H9 (cell line): Measurements from ENCODE around the gene BPGM. TPM values are rescaled to one million over a fixed set of nuclear protein-coding genes. Genes with fewer than 3 reads are reported as not detected.

ENCODE experiments used
- DNase-seq: peaks from one replicate; pipeline ENCODE4 v3.0.0-alpha.2; 2017
- H2AFZ ChIP-seq: one replicate; pipeline ENCODE4 v1.6.1; 2013; ENCODE audit warnings: mild to moderate bottlenecking, low read length, control low read depth, moderate library complexity
- H2AK5ac ChIP-seq: 2 replicates; pipeline ENCODE4 v1.6.1; 2013; ENCODE audit warnings: low read length, control low read depth, mixed read lengths; ENCODE audit not compliant: insufficient read length
- H2BK120ac ChIP-seq: one replicate; pipeline ENCODE4 v1.6.1; 2013; ENCODE audit warnings: low read depth, mild to moderate bottlenecking, low read length, control low read depth, inconsistent platforms; ENCODE audit not compliant: poor library complexity, severe bottlenecking
- H2BK12ac ChIP-seq: 2 replicates; pipeline ENCODE4 v1.6.1; 2013; ENCODE audit warnings: low read length, control low read depth, mixed read lengths, low read depth; ENCODE audit not compliant: insufficient read length
- H2BK15ac ChIP-seq: 2 replicates; pipeline ENCODE4 v1.6.1; 2013; ENCODE audit warnings: low read depth, low read length, control low read depth
- H2BK20ac ChIP-seq: one replicate; pipeline ENCODE4 v1.6.1; 2013; ENCODE audit warnings: low read depth, mild to moderate bottlenecking, low read length, control low read depth, inconsistent platforms; ENCODE audit not compliant: poor library complexity, severe bottlenecking
- H2BK5ac ChIP-seq: 2 replicates; pipeline ENCODE4 v1.6.1; 2013; ENCODE audit warnings: low read length, control low read depth, mixed read lengths; ENCODE audit not compliant: insufficient read length
- H3K14ac ChIP-seq: 2 replicates; pipeline ENCODE4 v1.6.1; 2013; ENCODE audit warnings: low read length, control low read depth; ENCODE audit not compliant: insufficient read depth
- H3K18ac ChIP-seq: 2 replicates; pipeline ENCODE4 v1.6.1; 2013; ENCODE audit warnings: low read depth, mild to moderate bottlenecking, mixed read lengths, low read length, control low read depth; ENCODE audit not compliant: insufficient read length
- H3K23ac ChIP-seq: 2 replicates; pipeline ENCODE4 v1.6.1; 2013; ENCODE audit warnings: low read length, control low read depth, mixed read lengths, low read depth; ENCODE audit not compliant: insufficient read length
- H3K23me2 ChIP-seq: 2 replicates; pipeline ENCODE4 v1.6.1; 2013; ENCODE audit warnings: low read depth, mild to moderate bottlenecking, mixed read lengths, low read length, control low read depth; ENCODE audit not compliant: insufficient read length, poor library complexity, severe bottlenecking
- H3K27ac ChIP-seq: 2 replicates; pipeline ENCODE4 v1.5.1; 2013; ENCODE audit warnings: low read length, control low read depth, mixed read lengths, low read depth; ENCODE audit not compliant: insufficient read length
- H3K27me3 ChIP-seq: 2 replicates; pipeline ENCODE4 v1.6.1; 2013; ENCODE audit warnings: low read length, control low read depth, inconsistent platforms; ENCODE audit not compliant: insufficient read depth
- H3K4ac ChIP-seq: 2 replicates; pipeline ENCODE4 v1.6.1; 2013; ENCODE audit warnings: low read depth, mild to moderate bottlenecking, control low read depth, inconsistent platforms, low read length, moderate library complexity
- H3K4me1 ChIP-seq: 2 replicates; pipeline ENCODE4 v1.6.1; 2013; ENCODE audit warnings: low read length, control low read depth, inconsistent platforms; ENCODE audit not compliant: insufficient read depth
- H3K4me2 ChIP-seq: 2 replicates; pipeline ENCODE4 v1.6.1; 2013; ENCODE audit warnings: low read length, control low read depth, mixed read lengths; ENCODE audit not compliant: insufficient read length, insufficient read depth
- H3K56ac ChIP-seq: 2 replicates; pipeline ENCODE4 v1.6.1; 2013; ENCODE audit warnings: low read depth, mild to moderate bottlenecking, mixed read lengths, low read length, control low read depth; ENCODE audit not compliant: insufficient read length
- H3K79me1 ChIP-seq: 2 replicates; pipeline ENCODE4 v1.6.1; 2013; ENCODE audit warnings: low read depth, mild to moderate bottlenecking, moderate library complexity, low read length, control low read depth, inconsistent platforms; ENCODE audit not compliant: insufficient read depth, poor library complexity, severe bottlenecking
- H3K79me2 ChIP-seq: 2 replicates; pipeline ENCODE4 v1.6.1; 2013; ENCODE audit warnings: low read length, control low read depth, inconsistent platforms; ENCODE audit not compliant: insufficient read depth
- H3K9ac ChIP-seq: 2 replicates; pipeline ENCODE4 v1.6.1; 2013; ENCODE audit warnings: low read length, control low read depth, mixed read lengths; ENCODE audit not compliant: insufficient read length; ENCODE audit errors: extremely low read depth
- H3K9me3 ChIP-seq: one replicate; pipeline ENCODE4 v1.6.1; 2013; ENCODE audit warnings: low read depth, low read length, inconsistent platforms; ENCODE audit not compliant: control insufficient read depth
- H3T11ph ChIP-seq: one replicate; pipeline ENCODE4 v1.6.1; 2013; ENCODE audit warnings: mild to moderate bottlenecking, low read length, control low read depth, inconsistent platforms
- H4K20me1 ChIP-seq: one replicate; pipeline ENCODE4 v1.6.1; 2013; ENCODE audit not compliant: control insufficient read depth, insufficient read length, insufficient read depth
- H4K5ac ChIP-seq: 2 replicates; pipeline ENCODE4 v1.6.1; 2013; ENCODE audit warnings: low read depth, mild to moderate bottlenecking, mixed read lengths, low read length, control low read depth; ENCODE audit not compliant: insufficient read length
- H4K8ac ChIP-seq: replicated peaks from 2 replicates; pipeline ENCODE4 v1.6.1; 2013; ENCODE audit warnings: low read length, control low read depth, mixed read lengths, low read depth; ENCODE audit not compliant: insufficient read length
- H4K91ac ChIP-seq: 2 replicates; pipeline ENCODE4 v1.6.1; 2013; ENCODE audit warnings: low read depth, mild to moderate bottlenecking, moderate library complexity, mixed read lengths, low read length, control low read depth; ENCODE audit not compliant: insufficient read length
- H3K27ac Mint-ChIP-seq, 3 experiments: 2 replicates in 2 of 3; 3 replicates in 1 of 3; pipeline ENCODE4 v1.8.0; 2020 to 2021; ENCODE audit warnings: mixed read lengths in 3 of 3, mild to moderate bottlenecking in 1 of 3, moderate library complexity in 1 of 3
- H3K27me3 Mint-ChIP-seq: 2 replicates; pipeline ENCODE4 v1.8.0; 2021; ENCODE audit warnings: low read depth, mild to moderate bottlenecking, moderate library complexity, mixed read lengths
- H3K36me3 Mint-ChIP-seq, 3 experiments: 2 replicates in 2 of 3; 3 replicates in 1 of 3; pipeline ENCODE4 v1.8.0; 2020 to 2021; ENCODE audit warnings: low read depth in 3 of 3, mixed read lengths in 3 of 3; ENCODE audit not compliant: insufficient read depth in 1 of 3
- H3K4me1 Mint-ChIP-seq, 2 experiments: 2 replicates each; pipeline ENCODE4 v1.8.0; 2020; ENCODE audit warnings: mixed read lengths in 2 of 2
- H3K4me3 Mint-ChIP-seq, 2 experiments: 2 replicates in 1 of 2; 3 replicates in 1 of 2; pipeline ENCODE4 v1.8.0; 2020 to 2021; ENCODE audit warnings: mild to moderate bottlenecking in 2 of 2, mixed read lengths in 2 of 2, moderate library complexity in 1 of 2
- H3K9me3 Mint-ChIP-seq, 2 experiments: 2 replicates in 1 of 2; 3 replicates in 1 of 2; pipeline ENCODE4 v1.8.0; 2020; ENCODE audit warnings: mild to moderate bottlenecking in 2 of 2, mixed read lengths in 2 of 2, moderate library complexity in 1 of 2
- WGBS: extraction: QIAGEN DNeasy Blood & Tissue Kit; methylation state at CpG from one replicate; pipeline ENCODE4 v1.1.7; 2013; ENCODE audit warnings: missing lambda C conversion rate, low lambda C conversion rate, mixed read lengths; ENCODE audit not compliant: insufficient read length; ENCODE audit errors: extremely low coverage; 5-methylcytosine and 5-hydroxymethylcytosine counted together
- total RNA-seq: library from RNA; stranded (reverse); gene quantifications from 2 replicates; pipeline ENCODE4 v1.2.1, GENCODE V29; 2021
- TF ChIP-seq, protein P1 (sequence below): fragments of 200-600 bp; sonication (generic); conservative IDR thresholded peaks from 3 replicates; pipeline ENCODE4 v1.8.0; 2021; ENCODE audit warnings: antibody characterized with exemption, mild to moderate bottlenecking

Gene BPGM
- total RNA-seq, 1 experiment from 2014 or later = 14.4 TPM

GRCh38 chr7:134723892-134724291 lies 77.2 kb downstream of the BPGM start:
- no peaks in the 10 kb centered on the region for H3K79me1 ChIP-seq
- TF ChIP-seq, protein P1, sequence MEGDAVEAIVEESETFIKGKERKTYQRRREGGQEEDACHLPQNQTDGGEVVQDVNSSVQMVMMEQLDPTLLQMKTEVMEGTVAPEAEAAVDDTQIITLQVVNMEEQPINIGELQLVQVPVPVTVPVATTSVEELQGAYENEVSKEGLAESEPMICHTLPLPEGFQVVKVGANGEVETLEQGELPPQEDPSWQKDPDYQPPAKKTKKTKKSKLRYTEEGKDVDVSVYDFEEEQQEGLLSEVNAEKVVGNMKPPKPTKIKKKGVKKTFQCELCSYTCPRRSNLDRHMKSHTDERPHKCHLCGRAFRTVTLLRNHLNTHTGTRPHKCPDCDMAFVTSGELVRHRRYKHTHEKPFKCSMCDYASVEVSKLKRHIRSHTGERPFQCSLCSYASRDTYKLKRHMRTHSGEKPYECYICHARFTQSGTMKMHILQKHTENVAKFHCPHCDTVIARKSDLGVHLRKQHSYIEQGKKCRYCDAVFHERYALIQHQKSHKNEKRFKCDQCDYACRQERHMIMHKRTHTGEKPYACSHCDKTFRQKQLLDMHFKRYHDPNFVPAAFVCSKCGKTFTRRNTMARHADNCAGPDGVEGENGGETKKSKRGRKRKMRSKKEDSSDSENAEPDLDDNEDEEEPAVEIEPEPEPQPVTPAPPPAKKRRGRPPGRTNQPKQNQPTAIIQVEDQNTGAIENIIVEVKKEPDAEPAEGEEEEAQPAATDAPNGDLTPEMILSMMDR = no peak
- no peaks in the 10 kb centered on the region for H3K79me2 ChIP-seq
- no CpG with 5 or more reads among the region's 5 CpGs for WGBS
- H3K56ac ChIP-seq = no peak overlapping the region
- no peak overlapping the region for H2BK12ac ChIP-seq
- no peak overlapping the region for H2BK20ac ChIP-seq
- Mint-ChIP-seq H3K36me3 (no peaks in the 10 kb centered on the region), H3K27me3 (no peaks in the 10 kb centered on the region; the same call in 1 of the 2 replicates), H3K9me3 (no peaks in the 10 kb centered on the region), H3K4me3 (no peak overlapping the region), H3K27ac (no peak overlapping the region), H3K4me1 (no peaks in the 10 kb centered on the region)
- H3T11ph ChIP-seq = no peak overlapping the region
- H2BK120ac ChIP-seq = no peak overlapping the region
- H3K23me2 ChIP-seq = no peaks in the 10 kb centered on the region
- H2AFZ ChIP-seq = no peak overlapping the region
- no peak overlapping the region for H4K91ac ChIP-seq
- no peak overlapping the region for H3K9ac ChIP-seq
- H3K18ac ChIP-seq = no peak overlapping the region
- H3K4me2 ChIP-seq = no peak overlapping the region
- H2BK15ac ChIP-seq = no peak overlapping the region
- no peak overlapping the region for H4K5ac ChIP-seq
- no peak overlapping the region for H3K14ac ChIP-seq
- H3K4me1 ChIP-seq = no peaks in the 10 kb centered on the region
- no peaks in the 10 kb centered on the region for H4K20me1 ChIP-seq
- no peak overlapping the region for H2BK5ac ChIP-seq
- no peaks in the 10 kb centered on the region for H3K27me3 ChIP-seq
- H3K4ac ChIP-seq = no peak overlapping the region
- no peak overlapping the region for H4K8ac ChIP-seq
- no peak overlapping the region for H3K23ac ChIP-seq
- H2AK5ac ChIP-seq = no peak overlapping the region
- no peak for DNase-seq
- no peak overlapping the region for H3K27ac ChIP-seq
- H3K9me3 ChIP-seq = no peaks in the 10 kb centered on the region
